ACC112 (cell line): ENCODE results near the gene CREB3L2.

Source experiments
- H2AFZ ChIP-seq: fragments of 200-600 bp; sonication (generic); one replicate; pipeline ENCODE4 v1.6.0; 2017; ENCODE audit warnings: antibody characterized with exemption, low read length; ENCODE audit not compliant: unreplicated experiment
- H3K27ac ChIP-seq: fragments of 200-600 bp; sonication (generic); 2 replicates; pipeline ENCODE4 v1.5.1; 2014; ENCODE audit warnings: low read depth, mild to moderate bottlenecking, antibody characterized with exemption, low read length, moderate library complexity
- H3K27me3 ChIP-seq: fragments of 200-600 bp; sonication (generic); 2 replicates; pipeline ENCODE4 v1.6.1; 2014; ENCODE audit warnings: mild to moderate bottlenecking, antibody characterized with exemption, low read length, moderate library complexity, mixed read lengths; ENCODE audit not compliant: insufficient read depth
- H3K36me3 ChIP-seq: fragments of 200-600 bp; sonication (generic); 2 replicates; pipeline ENCODE4 v1.6.1; 2016; ENCODE audit warnings: mild to moderate bottlenecking, antibody characterized with exemption, low read length, moderate library complexity, mixed read lengths; ENCODE audit not compliant: insufficient read depth
- H3K4me1 ChIP-seq: fragments of 200-600 bp; sonication (generic); one replicate; pipeline ENCODE4 v1.6.1; 2016; ENCODE audit warnings: low read length, mixed read lengths; ENCODE audit not compliant: insufficient read depth, unreplicated experiment, control insufficient read depth
- H3K4me3 ChIP-seq: fragments of 200-600 bp; sonication (generic); 2 replicates; pipeline ENCODE4 v1.5.1; 2014; ENCODE audit warnings: mild to moderate bottlenecking, low read depth, low read length
- H3K79me2 ChIP-seq: fragments of 200-600 bp; sonication (generic); one replicate; pipeline ENCODE4 v1.6.0; 2016; ENCODE audit warnings: low read length; ENCODE audit not compliant: control insufficient read depth, unreplicated experiment, insufficient read depth

Gene CREB3L2

GRCh38 chr7:137886281-137886680 is 115.6 kb downstream of the CREB3L2 start:
- Histone ChIP-seq H3K4me3 (no peak overlapping the region), H3K4me1 (peaks cover 28% of the 10 kb centered on the region), H3K79me2 (no peaks in the 10 kb centered on the region), H3K27ac (peak overlapping the region; percentile 32), H2AFZ (no peak overlapping the region), H3K36me3 (peaks cover 36% of the 10 kb centered on the region), H3K27me3 (no peaks in the 10 kb centered on the region)

GRCh38 chr7:137885678-137886077 is 116.2 kb downstream of the CREB3L2 start:
- Histone ChIP-seq H3K27me3 (no peaks in the 10 kb centered on the region), H3K27ac (peak overlapping the region; percentile 32), H2AFZ (no peak overlapping the region), H3K4me1 (peaks cover 33% of the 10 kb centered on the region), H3K79me2 (no peaks in the 10 kb centered on the region), H3K36me3 (peaks cover 37% of the 10 kb centered on the region), H3K4me3 (no peak overlapping the region)

GRCh38 chr7:137882806-137883205 is 119.1 kb downstream of the CREB3L2 start:
- no peaks in the 10 kb centered on the region for H3K27me3 ChIP-seq
- peaks cover 36% of the 10 kb centered on the region for H3K36me3 ChIP-seq
- peak overlapping the region; percentile 49; the same call in 1 of the 2 replicates for H3K4me3 ChIP-seq
- H3K27ac ChIP-seq: peak overlapping the region; percentile 94
- peaks cover 58% of the 10 kb centered on the region for H3K4me1 ChIP-seq
- no peak overlapping the region for H2AFZ ChIP-seq
- H3K79me2 ChIP-seq: no peaks in the 10 kb centered on the region

- Histone ChIP-seq H3K27ac (peak overlapping the region; percentile 94), H3K79me2 (no peaks in the 10 kb centered on the region), H3K4me1 (peaks cover 58% of the 10 kb centered on the region), H3K4me3 (peak overlapping the region; percentile 49; the same call in 1 of the 2 replicates), H3K27me3 (no peaks in the 10 kb centered on the region), H2AFZ (no peak overlapping the region), H3K36me3 (peaks cover 42% of the 10 kb centered on the region)
Observed at GRCh38 chr7:137882261-137882668, 119.6 kb downstream of the CREB3L2 start.

- Histone ChIP-seq H3K4me3 (no peak overlapping the region), H2AFZ (no peak overlapping the region), H3K27me3 (no peaks in the 10 kb centered on the region), H3K27ac (peak overlapping the region; percentile 94), H3K79me2 (no peaks in the 10 kb centered on the region), H3K36me3 (peaks cover 46% of the 10 kb centered on the region), H3K4me1 (peaks cover 59% of the 10 kb centered on the region)
Observed at GRCh38 chr7:137881607-137882260, 120.2 kb downstream of the CREB3L2 start.

- H3K27ac ChIP-seq: peak overlapping the region; percentile 94
- H3K27me3 ChIP-seq: no peaks in the 10 kb centered on the region
- H3K36me3 ChIP-seq: peaks cover 45% of the 10 kb centered on the region
- H3K4me1 ChIP-seq: peaks cover 68% of the 10 kb centered on the region
- H3K4me3 ChIP-seq: peak overlapping the region; percentile 27; the same call in 1 of the 2 replicates
- H2AFZ ChIP-seq: no peak overlapping the region
- H3K79me2 ChIP-seq: no peaks in the 10 kb centered on the region
Observed at GRCh38 chr7:137880432-137880831, 121.5 kb downstream of the CREB3L2 start.

GRCh38 chr7:137879357-137880158 is 122.3 kb downstream of the CREB3L2 start:
- no peak overlapping the region for H2AFZ ChIP-seq
- peaks cover 77% of the 10 kb centered on the region for H3K4me1 ChIP-seq
- no peak overlapping the region; the same call in 1 of the 2 replicates for H3K4me3 ChIP-seq
- no peaks in the 10 kb centered on the region for H3K27me3 ChIP-seq
- H3K79me2 ChIP-seq: no peaks in the 10 kb centered on the region
- peaks cover 41% of the 10 kb centered on the region for H3K36me3 ChIP-seq
- H3K27ac ChIP-seq: peak overlapping the region; percentile 94

- peaks cover 37% of the 10 kb centered on the region for H3K36me3 ChIP-seq
- H2AFZ ChIP-seq: no peak overlapping the region
- peaks cover 82% of the 10 kb centered on the region for H3K4me1 ChIP-seq
- no peaks in the 10 kb centered on the region for H3K27me3 ChIP-seq
- no peaks in the 10 kb centered on the region for H3K79me2 ChIP-seq
- peak overlapping the region; percentile 94 for H3K27ac ChIP-seq
- H3K4me3 ChIP-seq: no peak overlapping the region
Observed at GRCh38 chr7:137878333-137878961, 123.4 kb downstream of the CREB3L2 start.

GRCh38 chr7:137877027-137877675 is 124.7 kb downstream of the CREB3L2 start:
- H3K36me3 ChIP-seq: peaks cover 45% of the 10 kb centered on the region
- no peak overlapping the region for H3K4me3 ChIP-seq
- H3K4me1 ChIP-seq: peaks cover 82% of the 10 kb centered on the region
- H3K27me3 ChIP-seq: no peaks in the 10 kb centered on the region
- peak overlapping the region; percentile 97 for H3K27ac ChIP-seq
- H3K79me2 ChIP-seq: no peaks in the 10 kb centered on the region
- no peak overlapping the region for H2AFZ ChIP-seq

GRCh38 chr7:137875746-137876145 is 126.1 kb downstream of the CREB3L2 start:
- H2AFZ ChIP-seq: no peak overlapping the region
- no peaks in the 10 kb centered on the region for H3K27me3 ChIP-seq
- H3K4me1 ChIP-seq: peaks cover 70% of the 10 kb centered on the region
- H3K4me3 ChIP-seq: no peak overlapping the region
- H3K27ac ChIP-seq: peak overlapping the region; percentile 97
- H3K79me2 ChIP-seq: no peaks in the 10 kb centered on the region
- peaks cover 43% of the 10 kb centered on the region for H3K36me3 ChIP-seq
